IPS-15b (cell line): ENCODE data around the gene CYP2A6.
"Not testable (repeated sequence)": the region's sequence is repeated elsewhere in the genome, so short reads cannot be mapped to it uniquely, and the experiment has no call there.

Source experiments
- H3K27me3 ChIP-seq: one replicate; pipeline ENCODE4 v1.6.1; 2013; ENCODE audit warnings: low read length; ENCODE audit not compliant: control insufficient read depth, insufficient read depth
- H3K36me3 ChIP-seq: one replicate; pipeline ENCODE4 v1.6.1; 2013; ENCODE audit warnings: low read length; ENCODE audit not compliant: control insufficient read depth, insufficient read depth
- H3K4me1 ChIP-seq: one replicate; pipeline ENCODE4 v1.6.1; 2013; ENCODE audit warnings: mild to moderate bottlenecking, low read length; ENCODE audit not compliant: control insufficient read depth, insufficient read depth
- H3K4me3 ChIP-seq: one replicate; pipeline ENCODE4 v1.5.1; 2013; ENCODE audit warnings: low read depth, low read length
- H3K9ac ChIP-seq: one replicate; pipeline ENCODE4 v1.6.1; 2013; ENCODE audit warnings: low read depth, mild to moderate bottlenecking, low read length
- H3K9me3 ChIP-seq: one replicate; pipeline ENCODE4 v1.6.1; 2013; ENCODE audit warnings: mild to moderate bottlenecking, low read length; ENCODE audit not compliant: control insufficient read depth, insufficient read depth

CYP2A6 gene

GRCh38 chr19:40811478-40812341, 38.5 kb downstream of the CYP2A6 start:
- H3K9me3 ChIP-seq = no peaks in the 10 kb centered on the region
- peak overlapping the region; percentile 71 for H3K4me3 ChIP-seq
- peaks cover 9% of the 10 kb centered on the region for H3K27me3 ChIP-seq
- H3K4me1 ChIP-seq = peaks cover 9% of the 10 kb centered on the region
- H3K9ac ChIP-seq = peak overlapping the region; percentile 73
- H3K36me3 ChIP-seq = peaks cover 22% of the 10 kb centered on the region

GRCh38 chr19:40810649-40811408, 39.4 kb downstream of the CYP2A6 start:
- H3K9me3 ChIP-seq, H3K27me3 ChIP-seq, H3K9ac ChIP-seq: not testable (repeated sequence)
- peaks cover 22% of the 10 kb centered on the region for H3K36me3 ChIP-seq
- H3K4me3 ChIP-seq = peak overlapping the region; percentile 71
- H3K4me1 ChIP-seq = peaks cover 11% of the 10 kb centered on the region

- Histone ChIP-seq H3K4me3 (peak overlapping the region; percentile 56), H3K27me3 (peaks cover 9% of the 10 kb centered on the region), H3K36me3 (peaks cover 26% of the 10 kb centered on the region), H3K9ac (no peak overlapping the region), H3K9me3 (no peaks in the 10 kb centered on the region), H3K4me1 (peaks cover 15% of the 10 kb centered on the region)
These were observed 40.1 kb downstream of the CYP2A6 start for GRCh38 chr19:40810160-40810559.

- Histone ChIP-seq H3K4me1 (peaks cover 19% of the 10 kb centered on the region), H3K27me3 (peaks cover 9% of the 10 kb centered on the region), H3K9me3 (no peaks in the 10 kb centered on the region), H3K36me3 (peaks cover 32% of the 10 kb centered on the region), H3K9ac (no peak overlapping the region), H3K4me3 (no peak overlapping the region)
These were observed 40.7 kb downstream of the CYP2A6 start for GRCh38 chr19:40809358-40810086.

GRCh38 chr19:40808497-40808896, 41.8 kb downstream of the CYP2A6 start:
- Histone ChIP-seq H3K4me1 (peaks cover 29% of the 10 kb centered on the region), H3K4me3 (no peak overlapping the region), H3K9me3 (no peaks in the 10 kb centered on the region), H3K27me3 (peaks cover 9% of the 10 kb centered on the region), H3K36me3 (peaks cover 38% of the 10 kb centered on the region), H3K9ac (no peak overlapping the region)

- no peak overlapping the region for H3K4me3 ChIP-seq
- no peaks in the 10 kb centered on the region for H3K9me3 ChIP-seq
- peaks cover 31% of the 10 kb centered on the region for H3K4me1 ChIP-seq
- H3K36me3 ChIP-seq = peaks cover 43% of the 10 kb centered on the region
- peaks cover 8% of the 10 kb centered on the region for H3K27me3 ChIP-seq
- H3K9ac ChIP-seq = no peak overlapping the region
These were observed 42.3 kb downstream of the CYP2A6 start for GRCh38 chr19:40808021-40808325.

GRCh38 chr19:40807147-40808020, 42.9 kb downstream of the CYP2A6 start:
- Histone ChIP-seq H3K9ac (no peak overlapping the region), H3K4me3 (no peak overlapping the region), H3K36me3 (peaks cover 47% of the 10 kb centered on the region), H3K27me3 (peaks cover 2% of the 10 kb centered on the region), H3K9me3 (no peaks in the 10 kb centered on the region), H3K4me1 (peaks cover 34% of the 10 kb centered on the region)

- peaks cover under 1% of the 10 kb centered on the region for H3K27me3 ChIP-seq
- peak overlapping the region; percentile 31 for H3K4me3 ChIP-seq
- H3K4me1 ChIP-seq = peaks cover 38% of the 10 kb centered on the region
- no peaks in the 10 kb centered on the region for H3K9me3 ChIP-seq
- H3K36me3 ChIP-seq = peaks cover 53% of the 10 kb centered on the region
- no peak overlapping the region for H3K9ac ChIP-seq
These were observed 43.7 kb downstream of the CYP2A6 start for GRCh38 chr19:40806423-40807146.

GRCh38 chr19:40805258-40805868, 44.9 kb downstream of the CYP2A6 start:
- Histone ChIP-seq H3K4me3 (no peak overlapping the region), H3K9ac (peak overlapping the region; percentile 29), H3K36me3 (peaks cover 63% of the 10 kb centered on the region), H3K4me1 (peaks cover 38% of the 10 kb centered on the region), H3K9me3 (no peaks in the 10 kb centered on the region), H3K27me3 (no peaks in the 10 kb centered on the region)

- Histone ChIP-seq H3K27me3 (no peaks in the 10 kb centered on the region), H3K4me3 (no peak overlapping the region), H3K9ac (no peak overlapping the region), H3K36me3 (peaks cover 65% of the 10 kb centered on the region), H3K9me3 (no peaks in the 10 kb centered on the region), H3K4me1 (peaks cover 35% of the 10 kb centered on the region)
These were observed 45.4 kb downstream of the CYP2A6 start for GRCh38 chr19:40804783-40805242.
